DND-41 (cell line): ENCODE results near the gene CCR9.

Experiments used
- ATAC-seq: fragments of 200-7000 bp; cut with Tn5 transposase; 3 replicates; pipeline ENCODE4 v1.9.1; 2021; ENCODE audit warnings: low read depth; ENCODE audit not compliant: insufficient read depth
- DNase-seq: peaks from one replicate; pipeline ENCODE4 v3.0.0-alpha.2; 2020
- H2AFZ ChIP-seq: 2 replicates; pipeline ENCODE4 v1.6.0; 2012; ENCODE audit warnings: low read depth, low read length
- H3K27ac ChIP-seq: 2 replicates; pipeline ENCODE4 v1.5.1; 2012; ENCODE audit warnings: low read length, inconsistent platforms
- H3K27me3 ChIP-seq: fragments of 200-600 bp; sonication (generic); 2 replicates; pipeline ENCODE4 v1.6.0; 2012; ENCODE audit warnings: low read length, mild to moderate bottlenecking, inconsistent platforms; ENCODE audit not compliant: insufficient read depth, poor library complexity
- H3K36me3 ChIP-seq: 2 replicates; pipeline ENCODE4 v1.5.1; 2012; ENCODE audit warnings: low read length, inconsistent platforms; ENCODE audit not compliant: insufficient read depth
- H3K4me1 ChIP-seq: 2 replicates; pipeline ENCODE4 v1.5.1; 2012; ENCODE audit warnings: mild to moderate bottlenecking, low read length; ENCODE audit not compliant: insufficient read depth
- H3K4me2 ChIP-seq: 2 replicates; pipeline ENCODE4 v1.6.0; 2012; ENCODE audit warnings: mild to moderate bottlenecking, moderate library complexity, low read length, inconsistent platforms; ENCODE audit not compliant: insufficient read depth
- H3K4me3 ChIP-seq, 2 experiments: fragments of 200-600 bp in 1 of 2; shearing (Covaris generic) in 1 of 2; 2 replicates each; pipeline ENCODE4 v1.5.1; 2012 to 2016; ENCODE audit warnings: inconsistent platforms in 2 of 2, low read length in 2 of 2, mild to moderate bottlenecking in 2 of 2, low read depth in 1 of 2, moderate library complexity in 1 of 2
- H3K79me2 ChIP-seq: 2 replicates; pipeline ENCODE4 v1.6.0; 2012; ENCODE audit warnings: low read length, inconsistent platforms; ENCODE audit not compliant: insufficient read depth
- H3K9ac ChIP-seq: 2 replicates; pipeline ENCODE4 v1.6.0; 2012; ENCODE audit warnings: low read depth, mild to moderate bottlenecking, inconsistent platforms, low read length, moderate library complexity
- H3K9me3 ChIP-seq: 2 replicates; pipeline ENCODE4 v1.5.1; 2012; ENCODE audit warnings: low read length, moderate library complexity, mild to moderate bottlenecking, inconsistent platforms; ENCODE audit not compliant: insufficient read depth, severe bottlenecking
- H4K20me1 ChIP-seq: 2 replicates; pipeline ENCODE4 v1.6.0; 2012; ENCODE audit warnings: low read length; ENCODE audit not compliant: insufficient read depth
- CTCF ChIP-seq: IDR thresholded peaks from 2 replicates; pipeline ENCODE4 v1.5.1; 2012; ENCODE audit warnings: borderline replicate concordance, low read length, moderate library complexity, mild to moderate bottlenecking; ENCODE audit not compliant: poor library complexity, severe bottlenecking; ENCODE audit errors: extremely low read depth
- EZH2 ChIP-seq: IDR thresholded peaks from 3 replicates; pipeline ENCODE4 v1.6.1; 2012; ENCODE audit warnings: borderline replicate concordance, low read depth, mild to moderate bottlenecking, moderate library complexity, low read length, inconsistent platforms; ENCODE audit not compliant: severe bottlenecking

The CCR9 gene

GRCh38 chr3:45887285-45887684 is 942 bp downstream of the CCR9 start:
- no peak overlapping the region for H2AFZ ChIP-seq
- ATAC-seq: no peak

GRCh38 chr3:45887759-45888511 is 1.6 kb downstream of the CCR9 start:
- H3K36me3 ChIP-seq: peaks cover 97% of the 10 kb centered on the region
- no peaks in the 10 kb centered on the region for H3K9me3 ChIP-seq
- H3K27ac ChIP-seq: peak overlapping the region; percentile 14
- H3K4me1 ChIP-seq: peaks cover 99% of the 10 kb centered on the region
- no peak overlapping the region for H3K4me3 ChIP-seq
- H4K20me1 ChIP-seq: peaks cover 85% of the 10 kb centered on the region
- H3K4me2 ChIP-seq: no peak overlapping the region
- peaks cover 99% of the 10 kb centered on the region for H3K79me2 ChIP-seq
- no peaks in the 10 kb centered on the region for H3K27me3 ChIP-seq
- no peak overlapping the region for H2AFZ ChIP-seq
- ATAC-seq (no peak), DNase-seq (no peak)
- no peak for TF ChIP-seq EZH2
- TF ChIP-seq CTCF: no peak
- H3K9ac ChIP-seq: peak overlapping the region; percentile 5; the same call in 1 of the 2 replicates

More at GRCh38 chr3:45887285-45887684, 942 bp downstream of the CCR9 start:
- H3K4me1 ChIP-seq: peaks cover 99% of the 10 kb centered on the region
- H3K4me2 ChIP-seq: no peak overlapping the region
- no peaks in the 10 kb centered on the region for H3K9me3 ChIP-seq
- peaks cover 99% of the 10 kb centered on the region for H3K79me2 ChIP-seq
- peaks cover 79% of the 10 kb centered on the region for H4K20me1 ChIP-seq
- H3K27me3 ChIP-seq: no peaks in the 10 kb centered on the region
- H3K36me3 ChIP-seq: peaks cover 93% of the 10 kb centered on the region
- peak overlapping the region; percentile 31 for H3K27ac ChIP-seq
- no peak for TF ChIP-seq EZH2
- no peak for TF ChIP-seq CTCF
- DNase-seq: no peak
- peak overlapping the region; percentile 5; the same call in 1 of the 2 replicates for H3K9ac ChIP-seq
- H3K4me3 ChIP-seq: no peak overlapping the region

- no peak for ATAC-seq
- peaks cover 99% of the 10 kb centered on the region for H3K79me2 ChIP-seq
- no peaks in the 10 kb centered on the region for H3K27me3 ChIP-seq
- H3K4me2 ChIP-seq: no peak overlapping the region; the same call in 1 of the 2 replicates
- H2AFZ ChIP-seq: no peak overlapping the region
- TF ChIP-seq EZH2 (no peak), CTCF (no peak)
- DNase-seq: no peak
- peak overlapping the region; percentile 46 for H3K27ac ChIP-seq
- peaks cover 99% of the 10 kb centered on the region for H3K4me1 ChIP-seq
- H3K4me3 ChIP-seq: no peak overlapping the region
- H3K9ac ChIP-seq: no peak overlapping the region
- no peaks in the 10 kb centered on the region for H3K9me3 ChIP-seq
- peaks cover 95% of the 10 kb centered on the region for H3K36me3 ChIP-seq
- peaks cover 85% of the 10 kb centered on the region for H4K20me1 ChIP-seq
Observed at GRCh38 chr3:45889337-45889736, 3.0 kb downstream of the CCR9 start.
